ENCODE data around the gene POMZP3. TPM values are rescaled to one million over a fixed set of nuclear protein-coding genes. Genes with fewer than 3 reads are reported as not detected.

The POMZP3 gene
- total RNA-seq, 1 donor from 2014 or later, result 10.6 TPM

Other genes with a start within 250 kb of the POMZP3 start
- gene SSC4D, start 217.6 kb downstream of the POMZP3 start, total RNA-seq, result 0.51 TPM
- not detected for gene ZP3, start 202.3 kb downstream of the POMZP3 start, total RNA-seq
- 11.5 TPM for gene DTX2, start 165.6 kb downstream of the POMZP3 start, total RNA-seq
- 0.38 TPM for gene UPK3B, start 116.7 kb downstream of the POMZP3 start, total RNA-seq
- gene SPDYE16, start 84.0 kb downstream of the POMZP3 start, total RNA-seq, result not detected

Measured in cardiac septum (tissue), 1 donor.